ENCODE data around the gene RELN. TPM values are rescaled to one million over a fixed set of nuclear protein-coding genes. Genes with fewer than 3 reads are reported as not detected.
A peak's percentile ranks its signal among the peaks of the same experiment; 100 is the strongest.

The RELN gene
- total RNA-seq, 2 donors from 2014 or later = 3.9 to 8.5 TPM

GRCh38 chr7:103879928-103880600 lies 109.4 kb downstream of the RELN start:
- no peak overlapping the region for H3K27ac ChIP-seq (ENCODE audit: low read depth, low read length)

GRCh38 chr7:103879411-103879810 lies 110.0 kb downstream of the RELN start:
- Histone ChIP-seq H3K27ac (ENCODE audit: low read depth, low read length) (no peak overlapping the region), H3K4me1 (ENCODE audit: control insufficient read depth, insufficient read depth, low read length) (no peaks in the 10 kb centered on the region), H3K9me3 (ENCODE audit: control insufficient read depth, low read length) (no peaks in the 10 kb centered on the region), H3K36me3 (ENCODE audit: control insufficient read depth, insufficient read depth, low read length) (no peaks in the 10 kb centered on the region), H3K4me3 (ENCODE audit: low read length) (no peak overlapping the region), H3K27me3 (ENCODE audit: control insufficient read depth, insufficient read depth, low read length, poor library complexity, severe bottlenecking) (no peaks in the 10 kb centered on the region), H3K9ac (ENCODE audit: extremely low read depth, low read length, poor library complexity, severe bottlenecking) (no peak overlapping the region)
- Mint-ChIP-seq H3K9me3 (no peaks in the 10 kb centered on the region), H3K4me3 (no peak overlapping the region), H3K4me1 (no peaks in the 10 kb centered on the region), H3K27ac (no peak overlapping the region), H3K36me3 (ENCODE audit: low read depth) (no peaks in the 10 kb centered on the region), H3K27me3 (ENCODE audit: insufficient read depth) (peaks cover 2% of the 10 kb centered on the region)
- no peak for DNase-seq
- whole genome bisulfite sequencing, 2 experiments (ENCODE audit: insufficient coverage in 1 of 2, insufficient read length in 1 of 2) = 92 to 100% methylated on average over 1 of the region's 1 CpG
- TF ChIP-seq CTCF (conservative IDR thresholded peaks at IDR 0.05) = no peak

More at GRCh38 chr7:103879928-103880600, 109.4 kb downstream of the RELN start:
- Histone ChIP-seq H3K9me3 (ENCODE audit: control insufficient read depth, low read length) (no peaks in the 10 kb centered on the region), H3K27me3 (ENCODE audit: control insufficient read depth, insufficient read depth, low read length, poor library complexity, severe bottlenecking) (no peaks in the 10 kb centered on the region), H3K9ac (ENCODE audit: extremely low read depth, low read length, poor library complexity, severe bottlenecking) (no peak overlapping the region), H3K4me3 (ENCODE audit: low read length) (no peak overlapping the region), H3K36me3 (ENCODE audit: control insufficient read depth, insufficient read depth, low read length) (no peaks in the 10 kb centered on the region), H3K4me1 (ENCODE audit: control insufficient read depth, insufficient read depth, low read length) (no peaks in the 10 kb centered on the region)
- Mint-ChIP-seq H3K27ac (no peak overlapping the region), H3K27me3 (ENCODE audit: insufficient read depth) (peaks cover 2% of the 10 kb centered on the region), H3K36me3 (ENCODE audit: low read depth) (no peaks in the 10 kb centered on the region), H3K4me1 (no peaks in the 10 kb centered on the region), H3K4me3 (no peak overlapping the region), H3K9me3 (peaks cover 3% of the 10 kb centered on the region)
- DNase-seq = no peak
- TF ChIP-seq CTCF (conservative IDR thresholded peaks at IDR 0.05) = no peak
- WGBS, 2 experiments (ENCODE audit: insufficient coverage in 1 of 2, insufficient read length in 1 of 2) = 89 to 97% methylated on average over 2 to 3 of the region's 3 CpGs

GRCh38 chr7:103877565-103877964 lies 111.9 kb downstream of the RELN start:
- H3K9me3 Mint-ChIP-seq = no peaks in the 10 kb centered on the region
- no peak overlapping the region for H3K27ac Mint-ChIP-seq
- no peaks in the 10 kb centered on the region for H3K36me3 Mint-ChIP-seq (ENCODE audit: low read depth)

More at GRCh38 chr7:103877565-103877964, 111.9 kb downstream of the RELN start:
- Histone ChIP-seq H3K9ac (ENCODE audit: extremely low read depth, low read length, poor library complexity, severe bottlenecking) (no peak overlapping the region), H3K4me1 (ENCODE audit: control insufficient read depth, insufficient read depth, low read length) (no peaks in the 10 kb centered on the region), H3K36me3 (ENCODE audit: control insufficient read depth, insufficient read depth, low read length) (no peaks in the 10 kb centered on the region), H3K4me3 (ENCODE audit: low read length) (no peak overlapping the region), H3K27me3 (ENCODE audit: control insufficient read depth, insufficient read depth, low read length, poor library complexity, severe bottlenecking) (no peaks in the 10 kb centered on the region), H3K9me3 (ENCODE audit: control insufficient read depth, low read length) (no peaks in the 10 kb centered on the region), H3K27ac (ENCODE audit: low read depth, low read length) (no peak overlapping the region)
- no peak for DNase-seq
- peak; percentile 42 for TF ChIP-seq CTCF (conservative IDR thresholded peaks at IDR 0.05)
- Mint-ChIP-seq H3K4me1 (no peaks in the 10 kb centered on the region), H3K27me3 (ENCODE audit: insufficient read depth) (peaks cover 2% of the 10 kb centered on the region), H3K4me3 (no peak overlapping the region)
- 70 to 89% methylated on average over 2 to 3 of the region's 3 CpGs for WGBS, 2 experiments (ENCODE audit: insufficient coverage in 1 of 2, insufficient read length in 1 of 2)

Measured in endodermal cell (in vitro differentiated cells).